ENCODE data around the gene TBC1D25.
A peak's percentile ranks its signal among the peaks of the same experiment; 100 is the strongest.
"Not testable (repeated sequence)": the region's sequence is repeated elsewhere in the genome, so short reads cannot be mapped to it uniquely, and the experiment has no call there.

Gene TBC1D25

GRCh38 chrX:48514868-48515460 lies 24.6 kb upstream of the TBC1D25 start:
- Histone ChIP-seq H3K36me3 (peaks cover 6% of the 10 kb centered on the region; the same call in 1 of the 2 replicates), H3K9me3 (no peaks in the 10 kb centered on the region), H3K4me1 (0 out of 2 replicates have a peak, but pooled peaks cover under 1% of the 10 kb centered on the region), H3K27ac (no peak overlapping the region), H3K4me2 (no peak overlapping the region), H3K27me3 (peaks cover 24% of the 10 kb centered on the region), H3K4me3 (no peak overlapping the region), H4K20me1 (no peaks in the 10 kb centered on the region), H3K9ac (no peak overlapping the region)
- TF ChIP-seq Cebpa-rat (IDR thresholded peaks at IDR 0.05) = no peak

DNA sequence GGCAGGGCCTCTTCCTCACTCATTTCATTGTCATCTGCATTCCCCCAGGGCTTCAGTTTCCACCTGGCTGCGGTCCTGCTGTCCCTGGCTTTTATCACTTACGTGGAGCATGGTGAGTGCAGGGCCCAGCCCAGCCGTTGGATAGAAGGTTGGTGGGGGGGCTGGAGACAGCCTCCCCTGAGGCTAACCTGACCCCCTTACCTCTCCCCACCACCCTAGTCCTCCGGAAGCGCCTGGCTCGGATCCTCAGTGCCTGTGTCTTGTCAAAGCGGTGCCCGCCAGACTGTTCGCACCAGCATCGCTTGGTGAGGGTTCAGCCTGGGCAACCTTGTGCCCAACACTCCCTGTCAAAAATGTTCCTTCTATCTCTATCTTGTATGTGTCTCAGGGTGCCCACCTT lies 23.7 kb upstream of the TBC1D25 start:
- H3K36me3 ChIP-seq = peaks cover 6% of the 10 kb centered on the region; the same call in 1 of the 2 replicates
- H4K20me1 ChIP-seq = no peaks in the 10 kb centered on the region

DNA sequence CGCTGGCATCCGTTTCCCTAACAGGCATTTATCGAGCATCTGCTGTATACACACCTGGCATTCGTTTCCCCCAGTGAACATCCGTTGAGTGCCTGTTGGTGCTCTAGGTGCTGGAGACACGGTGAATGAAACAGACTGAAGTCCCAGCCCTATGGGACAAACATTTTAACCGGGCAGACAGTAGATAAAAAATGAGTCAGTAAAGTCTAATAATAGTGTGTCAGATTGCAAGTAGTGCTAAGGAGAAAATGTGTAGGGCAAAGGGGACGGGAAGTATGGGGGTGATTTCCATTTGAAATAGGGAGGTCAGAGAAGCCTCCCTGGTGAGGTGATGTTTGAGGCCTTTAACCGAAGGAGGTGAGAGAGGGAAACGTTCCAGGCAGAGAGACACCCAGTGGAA lies 23.2 kb upstream of the TBC1D25 start:
- Histone ChIP-seq H3K9ac (no peak overlapping the region), H3K4me3 (no peak overlapping the region), H3K4me1 (peaks cover 13% of the 10 kb centered on the region), H4K20me1 (no peaks in the 10 kb centered on the region), H3K27ac (no peak overlapping the region), H3K9me3 (no peaks in the 10 kb centered on the region), H3K36me3 (peaks cover 6% of the 10 kb centered on the region; the same call in 1 of the 2 replicates), H3K27me3 (peaks cover 33% of the 10 kb centered on the region), H3K4me2 (no peak overlapping the region)
- TF ChIP-seq Cebpa-rat (IDR thresholded peaks at IDR 0.05) = no peak

More for the DNA sequence above, 23.7 kb upstream of the TBC1D25 start:
- H3K9me3 ChIP-seq = no peaks in the 10 kb centered on the region
- peaks cover 33% of the 10 kb centered on the region for H3K27me3 ChIP-seq
- no peak overlapping the region for H3K4me3 ChIP-seq
- no peak overlapping the region for H3K27ac ChIP-seq
- no peak overlapping the region for H3K9ac ChIP-seq
- TF ChIP-seq Cebpa-rat (IDR thresholded peaks at IDR 0.05) = no peak
- no peak overlapping the region for H3K4me2 ChIP-seq
- H3K4me1 ChIP-seq = peaks cover 9% of the 10 kb centered on the region

GRCh38 chrX:48516987-48517386 lies 22.5 kb upstream of the TBC1D25 start:
- Histone ChIP-seq H3K27me3 (peaks cover 33% of the 10 kb centered on the region), H3K27ac (no peak overlapping the region), H4K20me1 (no peaks in the 10 kb centered on the region), H3K9me3 (peaks cover 5% of the 10 kb centered on the region; the same call in 1 of the 2 replicates), H3K36me3 (peaks cover 6% of the 10 kb centered on the region; the same call in 1 of the 2 replicates), H3K4me3 (no peak overlapping the region), H3K4me2 (no peak overlapping the region), H3K4me1 (peaks cover 14% of the 10 kb centered on the region), H3K9ac (no peak overlapping the region)
- TF ChIP-seq Cebpa-rat (IDR thresholded peaks at IDR 0.05) = no peak

DNA sequence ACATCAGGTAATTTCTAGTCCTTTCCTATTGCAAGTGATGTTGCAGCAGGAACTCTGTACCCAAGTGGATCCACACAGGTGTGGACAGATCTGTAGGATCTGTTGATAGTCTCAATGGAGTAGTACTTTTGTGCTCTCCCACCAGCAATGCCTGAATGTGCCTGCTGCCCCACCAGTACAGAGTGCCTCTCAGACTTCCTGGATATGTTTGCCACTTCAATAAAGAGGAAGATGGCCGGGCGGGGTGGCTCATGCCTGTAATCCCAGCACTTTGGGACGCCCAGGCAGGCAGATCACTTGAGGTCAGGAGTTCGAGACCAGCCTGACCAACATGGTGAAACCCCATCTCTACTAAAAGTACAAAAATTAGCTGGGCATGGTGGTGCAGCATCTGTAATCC lies 20.0 kb upstream of the TBC1D25 start:
- H3K9me3 ChIP-seq, H3K36me3 ChIP-seq, H3K4me2 ChIP-seq, H4K20me1 ChIP-seq, H3K4me3 ChIP-seq, H3K27ac ChIP-seq, H3K9ac ChIP-seq: not testable (repeated sequence)
- peaks cover 25% of the 10 kb centered on the region for H3K27me3 ChIP-seq
- peaks cover 29% of the 10 kb centered on the region for H3K4me1 ChIP-seq

GRCh38 chrX:48520455-48520854 lies 19.1 kb upstream of the TBC1D25 start:
- Histone ChIP-seq H3K9ac (no peak overlapping the region), H3K4me1 (peaks cover 29% of the 10 kb centered on the region), H3K27ac (no peak overlapping the region), H3K4me2 (peak overlapping the region; percentile 69), H3K36me3 (peaks cover 10% of the 10 kb centered on the region; the same call in 1 of the 2 replicates), H3K9me3 (peaks cover 7% of the 10 kb centered on the region; the same call in 1 of the 2 replicates), H3K4me3 (no peak overlapping the region), H3K27me3 (peaks cover 18% of the 10 kb centered on the region; the same call in 1 of the 2 replicates), H4K20me1 (no peaks in the 10 kb centered on the region)
- no peak for TF ChIP-seq Cebpa-rat (IDR thresholded peaks at IDR 0.05)

GRCh38 chrX:48520976-48521352 lies 18.6 kb upstream of the TBC1D25 start:
- Histone ChIP-seq H3K4me1 (peaks cover 29% of the 10 kb centered on the region), H3K27ac (peak overlapping the region; percentile 75; the same call in 1 of the 2 replicates), H3K9me3 (peaks cover 7% of the 10 kb centered on the region; the same call in 1 of the 2 replicates), H3K4me2 (peak overlapping the region; percentile 69), H4K20me1 (no peaks in the 10 kb centered on the region), H3K36me3 (peaks cover 13% of the 10 kb centered on the region; the same call in 1 of the 2 replicates), H3K27me3 (peaks cover 18% of the 10 kb centered on the region; the same call in 1 of the 2 replicates), H3K9ac (peak overlapping the region; percentile 82; the same call in 1 of the 2 replicates), H3K4me3 (peak overlapping the region; percentile 73)
- no peak for TF ChIP-seq Cebpa-rat (IDR thresholded peaks at IDR 0.05)

GRCh38 chrX:48521353-48522243 lies 17.9 kb upstream of the TBC1D25 start, which contains the start of gene EBP:
Gene EBP, plus strand, starts transcription at chrX:48521808. Its CDS starts 1,964 bp downstream, at chrX:48523772.
- peak within 1 kb of the TSS; percentile 75 for H3K27ac ChIP-seq
- H4K20me1 ChIP-seq = no peaks in the 10 kb centered on the region
- H3K9me3 ChIP-seq = peaks cover 7% of the 10 kb centered on the region; the same call in 1 of the 2 replicates
- H3K4me1 ChIP-seq = peaks cover 29% of the 10 kb centered on the region
- TF ChIP-seq Cebpa-rat (IDR thresholded peaks at IDR 0.05) = no peak
- peak within 1 kb of the TSS; percentile 82 for H3K9ac ChIP-seq
- peaks cover 18% of the 10 kb centered on the region; the same call in 1 of the 2 replicates for H3K27me3 ChIP-seq
- peaks cover 19% of the 10 kb centered on the region for H3K36me3 ChIP-seq
- peak within 1 kb of the TSS; percentile 73 for H3K4me3 ChIP-seq
- peak within 1 kb of the TSS; percentile 72 for H3K4me2 ChIP-seq

- H3K27ac ChIP-seq = peak overlapping the region; percentile 75
- peak overlapping the region; percentile 72 for H3K4me2 ChIP-seq
- peaks cover 7% of the 10 kb centered on the region; the same call in 1 of the 2 replicates for H3K9me3 ChIP-seq
- H3K4me1 ChIP-seq = peaks cover 29% of the 10 kb centered on the region
- H4K20me1 ChIP-seq = peaks cover 5% of the 10 kb centered on the region; the same call in 1 of the 2 replicates
- H3K27me3 ChIP-seq = peaks cover 15% of the 10 kb centered on the region; the same call in 1 of the 2 replicates
- peak overlapping the region; percentile 73 for H3K4me3 ChIP-seq
- peaks cover 26% of the 10 kb centered on the region for H3K36me3 ChIP-seq
- peak overlapping the region; percentile 82 for H3K9ac ChIP-seq
- TF ChIP-seq Cebpa-rat (IDR thresholded peaks at IDR 0.05) = no peak
These were observed 17.2 kb upstream of the TBC1D25 start for GRCh38 chrX:48522291-48522690.

Measured in BLaER1 (cell line).